Inflammatory macrophage (primary cell): ENCODE results near the gene OTP.
"Not testable (repeated sequence)": the region's sequence is repeated elsewhere in the genome, so short reads cannot be mapped to it uniquely, and the experiment has no call there.

Experiments used
- DNase-seq, 2 donors: peaks; one replicate each; pipeline ENCODE4 v3.0.0-alpha.2; 2020 to 2022

OTP gene

DNA sequence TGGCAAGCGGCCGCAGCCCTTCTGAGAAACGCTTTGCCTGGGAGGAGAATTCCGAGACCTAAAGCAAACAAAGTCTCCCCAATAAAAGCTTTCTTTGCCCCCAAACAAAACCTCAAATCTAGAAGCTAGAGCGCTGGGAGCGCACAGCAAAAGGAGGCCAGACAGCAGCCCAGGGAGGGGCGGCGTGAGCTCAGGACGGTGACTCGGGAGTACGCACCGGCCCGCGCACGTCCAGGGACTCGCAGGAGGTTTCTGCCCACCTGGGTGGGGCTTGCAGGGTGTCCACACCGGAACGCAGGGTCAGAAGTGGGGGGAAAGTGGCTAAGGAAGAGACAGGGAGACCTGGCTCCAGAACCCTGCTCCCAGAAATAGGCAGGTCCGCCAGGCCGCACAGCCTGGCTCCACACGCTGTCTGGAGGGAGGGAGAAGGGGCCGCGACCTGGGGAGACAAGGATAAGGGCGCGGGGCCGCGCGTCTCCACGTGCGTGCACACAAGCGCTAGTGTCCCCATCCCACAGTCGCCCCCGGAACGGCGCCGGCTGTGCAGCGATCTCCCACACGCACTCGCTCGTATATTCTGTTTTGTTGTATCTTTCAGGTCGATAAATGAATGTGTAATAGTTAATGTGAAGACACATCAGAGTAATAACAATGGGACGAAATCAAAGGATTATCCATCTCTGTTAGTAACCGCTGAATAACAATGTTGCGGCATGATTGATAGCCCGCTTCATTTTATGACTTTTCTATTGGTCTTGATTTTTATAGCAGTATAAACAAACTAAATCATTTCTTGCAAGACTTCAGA is 2.3 kb upstream of the OTP start:
- DNase-seq, result no peak

DNA sequence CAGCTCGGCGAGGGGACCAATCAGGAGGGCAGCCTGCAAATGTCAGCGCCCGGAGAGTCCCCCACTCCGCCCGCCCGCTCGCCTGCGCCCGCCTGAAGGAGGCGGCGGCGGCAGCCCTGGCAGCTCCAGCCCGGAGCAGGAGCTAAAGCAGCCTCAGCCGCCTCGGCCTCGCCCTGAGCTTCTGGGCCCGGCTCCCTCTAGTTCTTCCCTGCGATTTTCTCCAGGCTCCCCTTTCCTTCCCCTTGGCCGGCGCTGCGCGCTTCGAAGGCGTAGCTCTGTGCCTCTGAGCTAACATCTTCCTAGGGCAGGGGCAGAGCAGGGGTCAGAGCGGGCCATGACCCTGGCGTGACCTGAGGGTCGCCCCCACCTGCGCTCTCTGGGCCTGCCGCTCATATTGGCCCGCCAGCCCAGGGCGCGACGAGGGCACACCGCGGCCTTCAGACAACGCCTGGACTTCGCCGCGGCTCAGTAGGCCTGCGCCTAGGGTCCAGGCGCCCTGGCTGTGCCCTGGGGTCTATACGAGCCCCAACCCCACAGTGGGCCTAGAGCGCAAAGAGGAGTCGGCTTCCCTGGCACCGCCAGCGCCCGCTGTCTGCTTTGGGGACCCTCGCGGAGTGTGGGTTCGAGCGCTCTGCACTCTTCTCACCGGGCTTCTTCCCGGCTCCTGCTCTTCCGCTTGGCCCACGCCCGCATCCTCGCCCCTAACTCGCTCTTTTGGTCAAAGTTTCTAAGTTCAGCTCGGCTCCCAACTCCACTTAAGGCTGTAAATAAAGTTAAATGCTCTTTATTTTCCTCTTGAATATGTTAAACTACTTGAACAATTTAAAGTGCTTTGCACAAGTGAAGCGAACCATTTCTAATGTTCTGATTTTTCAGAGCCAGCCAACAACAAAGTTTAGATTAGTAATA is 504 bp upstream of the OTP start:
- no peak for DNase-seq

DNA sequence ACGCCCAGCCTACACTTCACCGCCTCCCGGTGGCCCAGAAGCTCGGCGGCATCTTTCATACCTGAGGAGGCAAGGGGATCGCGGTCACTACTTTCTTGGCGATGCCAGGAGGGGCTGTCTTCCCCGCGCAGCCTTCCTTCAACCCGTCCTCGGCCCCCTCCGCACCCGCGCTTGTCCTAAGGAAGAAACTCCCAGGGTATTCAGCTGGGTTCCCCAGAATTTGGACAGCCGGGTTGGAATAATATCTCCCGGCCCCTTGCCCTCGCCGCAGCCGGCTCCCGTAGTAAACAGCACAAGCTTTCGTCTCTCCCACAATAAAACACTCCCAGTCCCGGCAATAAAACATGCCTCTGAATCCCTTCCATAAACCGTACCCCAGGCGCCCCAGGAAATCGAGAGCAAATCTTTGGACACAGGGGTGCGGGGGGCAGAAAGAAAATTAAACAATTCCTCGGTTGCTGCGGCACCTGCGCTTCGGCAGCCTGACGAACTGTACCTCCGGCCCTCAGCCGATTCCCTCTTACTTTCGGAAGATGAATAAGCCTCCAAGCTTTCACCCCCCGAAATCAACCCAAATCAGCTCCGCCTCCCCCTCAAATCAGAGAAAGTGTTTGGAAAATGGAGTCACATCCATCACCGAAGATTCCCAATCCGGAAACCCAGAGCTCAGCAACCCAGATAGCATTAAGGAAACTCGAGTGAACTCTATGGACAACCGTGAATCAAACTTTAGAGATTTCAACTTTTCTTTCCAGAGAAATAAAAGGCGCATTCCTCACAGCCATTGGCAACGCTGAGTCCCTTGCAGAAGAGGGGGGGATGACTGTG is 1.1 kb downstream of the OTP start:
- no peak for DNase-seq

DNA sequence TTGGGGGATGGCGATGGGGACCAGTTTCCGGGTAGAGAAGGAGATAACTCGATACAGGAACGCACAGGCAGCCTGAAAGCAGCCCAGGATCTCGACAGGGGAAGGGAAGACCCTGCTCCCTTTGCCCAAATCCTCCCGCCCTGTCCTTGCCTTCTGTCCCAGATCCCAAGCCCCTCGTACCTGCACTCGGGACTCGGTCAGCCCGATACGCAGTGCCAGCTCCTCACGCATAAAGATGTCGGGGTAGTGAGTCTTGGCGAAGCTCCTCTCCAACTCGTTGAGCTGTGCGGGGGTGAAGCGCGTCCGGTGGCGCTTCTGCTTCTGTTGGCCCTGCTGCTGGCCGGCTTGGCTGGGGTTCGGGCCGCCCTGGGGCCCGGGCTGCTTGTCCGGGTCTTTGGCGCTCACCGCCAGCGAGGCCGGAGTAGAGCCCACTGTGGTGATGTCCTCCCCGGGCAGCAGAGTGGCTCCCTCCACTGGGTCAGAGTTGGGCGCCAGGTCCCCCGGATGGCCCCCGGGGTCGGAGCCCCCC is 1.8 kb downstream of the OTP start:
- no peak for DNase-seq

DNA sequence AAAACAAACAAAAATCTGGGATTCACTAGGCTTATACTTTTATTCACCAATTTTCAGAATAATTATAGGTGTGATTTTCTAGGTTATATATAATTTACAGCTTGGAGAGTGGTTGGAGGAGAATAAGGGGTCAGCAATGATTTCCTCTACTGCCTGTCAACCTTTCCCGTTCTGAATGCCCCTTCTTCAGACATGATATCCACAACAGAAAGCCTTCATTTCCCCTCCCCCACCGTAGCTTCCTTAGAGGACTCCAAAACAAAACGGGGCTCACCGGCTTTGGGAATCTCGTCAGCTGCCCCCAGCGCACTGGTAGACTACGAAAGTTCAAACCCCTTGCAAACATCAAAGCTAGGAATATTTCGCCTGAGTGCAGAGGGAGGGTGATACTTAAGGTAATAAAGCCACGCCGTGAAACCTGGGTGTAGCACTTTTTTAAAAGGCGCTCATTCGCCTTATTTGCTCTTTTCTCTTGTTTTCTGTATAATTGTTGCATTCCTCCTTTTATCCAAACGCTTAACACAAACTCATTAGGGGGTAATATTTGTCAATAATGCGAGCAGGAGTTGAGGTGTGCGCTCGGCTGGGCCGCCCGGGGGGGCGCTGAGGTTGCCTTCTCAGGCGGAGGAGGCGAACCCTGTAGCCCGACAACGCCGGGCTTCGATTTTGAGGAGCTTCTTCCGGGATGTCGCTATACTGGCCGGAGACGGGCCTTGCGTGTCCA is 2.4 kb downstream of the OTP start:
- DNase-seq, result no peak

DNA sequence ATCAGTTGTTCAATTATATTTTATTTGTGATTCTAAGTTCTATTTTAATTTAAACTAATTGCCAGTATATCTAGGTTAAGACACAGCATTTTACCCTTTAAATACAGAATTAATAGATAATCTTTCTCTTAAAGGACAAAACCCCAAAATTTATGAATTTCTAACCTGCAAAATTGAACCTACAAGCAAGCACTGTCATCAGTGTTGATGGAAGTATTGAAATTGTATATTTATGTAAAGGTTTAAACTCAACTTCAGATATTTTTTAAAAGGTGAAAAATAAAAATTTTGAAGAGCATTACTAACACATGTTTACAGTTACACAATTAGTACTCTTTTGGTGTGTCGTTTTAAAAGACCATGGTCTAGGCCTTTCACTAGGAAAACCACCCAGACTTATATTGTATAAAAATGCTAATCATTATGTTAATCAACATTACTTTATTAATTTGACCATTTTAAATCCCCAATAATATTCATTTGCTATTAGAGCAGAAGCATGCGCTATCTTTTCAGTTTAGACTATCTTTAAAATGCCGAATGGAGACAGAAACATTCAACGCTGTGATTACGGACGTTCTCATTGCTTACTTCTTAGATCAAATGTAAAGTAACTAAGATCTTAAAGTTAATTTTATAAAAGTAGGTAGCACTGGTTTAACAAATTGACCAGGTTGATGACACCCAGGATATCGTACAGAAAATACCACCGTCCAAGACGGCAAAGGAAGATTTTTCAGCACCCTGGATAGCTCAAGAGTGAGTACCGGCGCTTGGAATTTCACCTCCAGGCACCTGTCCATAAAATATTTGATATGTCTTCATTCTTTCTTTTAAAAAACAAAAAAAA is 3.2 kb downstream of the OTP start:
- no peak for DNase-seq

DNA sequence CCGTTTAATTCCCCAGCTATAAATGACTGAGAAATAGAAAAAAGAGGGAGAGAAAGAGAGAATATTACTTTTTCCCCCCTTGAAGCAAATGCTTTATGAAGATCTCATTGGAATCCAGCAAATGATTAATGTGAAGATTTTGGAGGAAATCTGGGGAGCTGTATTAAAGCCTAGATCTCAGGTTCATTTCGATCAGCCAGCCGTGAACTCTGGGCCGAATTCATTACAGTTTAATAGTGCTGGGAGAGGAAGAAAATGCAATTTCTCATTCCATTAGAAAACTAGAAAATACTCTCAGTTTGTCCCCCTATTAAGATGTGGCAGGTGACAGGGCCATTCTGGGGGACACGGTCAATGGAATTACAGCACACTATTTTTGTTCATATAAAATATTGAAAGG is 4.8 kb downstream of the OTP start:
- no peak for DNase-seq

DNA sequence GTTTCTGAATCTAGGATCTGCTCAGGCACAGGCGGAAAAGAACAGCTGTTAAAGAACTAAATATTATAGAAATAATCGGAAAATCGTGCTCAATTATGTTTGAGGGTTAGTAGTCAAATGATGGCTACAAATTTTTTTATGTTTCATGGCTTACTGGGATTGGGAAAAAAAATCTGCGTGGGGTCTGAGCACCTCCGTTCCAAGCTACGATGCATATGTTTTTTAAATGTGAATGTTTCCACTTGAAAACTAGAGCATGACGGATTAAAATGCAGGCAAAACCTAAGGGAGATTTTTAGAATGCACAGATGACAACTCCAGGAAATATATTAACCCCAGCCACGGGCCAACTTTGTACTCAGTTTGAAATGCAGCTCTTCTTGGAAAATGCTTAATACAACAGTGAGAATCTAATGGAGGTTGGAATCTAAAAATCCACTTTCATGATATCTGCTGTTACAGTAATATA is 5.3 kb downstream of the OTP start:
- no peak for DNase-seq

DNA sequence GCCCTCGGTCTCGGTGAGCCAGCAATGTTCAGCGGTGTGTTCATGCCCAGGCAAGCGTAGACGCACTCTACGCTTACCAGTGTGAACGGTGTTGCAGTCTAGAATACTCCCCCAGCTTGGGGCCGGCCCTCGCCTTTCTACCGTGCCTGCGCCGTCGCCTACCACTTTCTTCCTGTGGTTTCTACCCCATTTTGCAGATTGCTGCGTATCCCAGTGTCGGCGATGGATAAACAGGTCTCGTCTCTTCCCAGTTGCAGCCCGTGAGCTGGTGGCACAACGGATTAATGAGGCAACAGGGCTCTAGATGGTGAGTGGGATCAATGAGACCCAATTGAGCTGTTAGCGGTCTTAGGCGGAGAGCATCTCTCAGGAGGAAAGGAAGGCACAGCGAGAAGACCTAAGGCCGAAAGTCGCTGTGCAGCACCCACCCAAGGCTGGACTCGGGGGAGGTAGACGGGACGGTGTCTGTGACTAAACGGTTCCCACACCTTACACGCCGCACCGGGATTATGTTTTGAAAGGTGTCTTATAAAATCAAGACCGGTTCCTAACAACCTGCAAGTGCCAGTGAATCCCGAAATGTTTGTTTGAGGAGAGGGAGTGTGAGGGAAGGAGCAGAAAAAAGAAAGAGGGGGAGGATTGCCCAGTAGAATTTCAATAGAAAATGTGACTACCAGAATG is 5.8 kb downstream of the OTP start:
- DNase-seq, result no peak

DNA sequence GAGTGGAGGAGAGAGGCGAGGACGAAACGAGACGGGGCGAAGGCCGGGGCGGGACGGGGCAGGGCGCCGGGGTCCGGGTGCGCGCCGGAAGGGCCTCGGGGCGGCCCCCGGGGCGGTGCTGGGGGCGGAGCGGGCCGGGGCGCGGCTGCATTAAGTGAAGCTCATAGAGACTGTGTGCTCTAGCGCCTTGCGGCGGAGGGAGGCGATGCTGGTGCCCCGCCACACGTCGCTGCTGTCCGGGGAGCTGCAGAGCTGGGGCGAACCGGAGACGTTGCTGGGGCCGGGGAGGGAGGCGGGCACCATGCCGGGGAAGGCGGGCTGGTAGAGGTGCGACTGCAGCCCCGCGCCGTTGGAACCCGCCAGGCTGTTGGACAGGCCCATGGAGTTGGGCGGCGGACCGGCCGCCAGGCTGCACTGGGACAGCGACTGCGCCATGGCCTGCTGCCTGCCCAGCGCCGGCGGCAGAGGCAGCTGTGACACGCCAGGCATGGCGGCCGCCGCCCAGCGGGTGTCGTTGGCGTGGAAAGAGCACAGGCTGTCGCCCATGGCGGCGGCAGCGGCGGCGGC is 8.3 kb downstream of the OTP start:
- peak; percentile 63 to 71 for DNase-seq

DNA sequence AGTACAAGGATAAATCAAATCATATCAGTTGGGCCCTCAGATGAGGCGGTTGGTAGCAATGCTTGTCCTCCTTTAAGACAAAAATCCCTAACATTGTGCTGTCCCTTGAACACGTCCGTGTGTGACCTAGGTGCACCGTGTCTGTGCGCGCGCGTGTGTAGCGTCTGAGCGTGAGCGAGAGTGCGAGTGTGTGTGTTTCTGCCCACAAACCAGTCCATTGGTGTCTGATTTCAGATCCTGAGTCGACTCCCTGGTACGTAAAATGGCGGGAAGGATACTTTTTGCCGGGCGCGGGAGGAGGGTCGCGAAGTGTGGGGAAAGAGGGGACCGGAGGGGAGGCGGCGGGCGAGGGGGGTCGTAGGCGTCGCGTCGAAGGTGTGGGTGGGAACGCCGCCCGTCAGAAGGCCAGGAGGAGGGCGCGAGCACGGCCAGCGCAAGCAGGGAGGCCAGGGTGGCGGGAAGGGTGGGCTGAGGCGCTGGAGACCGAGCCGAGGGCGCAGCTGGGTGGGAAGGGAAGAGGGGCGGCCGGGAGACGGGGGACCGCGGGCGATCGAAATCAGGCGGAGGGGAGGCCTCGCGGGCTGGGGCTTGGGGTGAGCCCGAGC is 8.9 kb downstream of the OTP start:
- DNase-seq, result no peak

DNA sequence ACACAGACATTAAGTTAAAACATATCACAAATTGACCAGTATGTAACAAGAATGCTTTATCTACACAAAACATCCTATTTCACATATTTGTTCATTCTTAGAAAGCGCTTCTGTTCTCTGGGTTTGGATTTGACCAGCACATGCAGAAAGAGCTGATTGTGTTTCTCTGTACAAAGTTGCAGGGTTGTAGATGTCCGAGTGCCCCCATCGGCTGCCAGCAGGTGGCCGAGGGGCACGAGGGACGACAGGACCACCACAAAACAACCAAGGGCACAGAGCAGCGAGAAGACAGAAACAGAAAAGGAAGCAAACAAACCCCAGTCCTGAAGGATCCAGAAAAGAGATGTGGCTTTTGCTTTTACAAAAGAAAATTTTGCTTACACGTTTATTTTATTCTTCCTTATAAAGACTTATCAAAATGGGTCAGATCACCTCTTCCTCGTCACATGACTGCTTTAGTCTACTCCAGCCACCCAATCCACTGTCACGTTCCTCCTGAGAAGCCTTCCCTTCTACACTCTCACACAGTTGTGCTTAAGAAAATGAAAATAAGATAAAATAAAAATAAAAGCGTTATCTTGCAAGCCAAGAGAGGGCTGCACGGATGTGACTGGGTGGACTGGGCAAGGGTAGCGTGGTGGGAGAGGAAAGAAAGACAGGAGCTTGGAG is 9.5 kb downstream of the OTP start:
- no peak for DNase-seq

DNA sequence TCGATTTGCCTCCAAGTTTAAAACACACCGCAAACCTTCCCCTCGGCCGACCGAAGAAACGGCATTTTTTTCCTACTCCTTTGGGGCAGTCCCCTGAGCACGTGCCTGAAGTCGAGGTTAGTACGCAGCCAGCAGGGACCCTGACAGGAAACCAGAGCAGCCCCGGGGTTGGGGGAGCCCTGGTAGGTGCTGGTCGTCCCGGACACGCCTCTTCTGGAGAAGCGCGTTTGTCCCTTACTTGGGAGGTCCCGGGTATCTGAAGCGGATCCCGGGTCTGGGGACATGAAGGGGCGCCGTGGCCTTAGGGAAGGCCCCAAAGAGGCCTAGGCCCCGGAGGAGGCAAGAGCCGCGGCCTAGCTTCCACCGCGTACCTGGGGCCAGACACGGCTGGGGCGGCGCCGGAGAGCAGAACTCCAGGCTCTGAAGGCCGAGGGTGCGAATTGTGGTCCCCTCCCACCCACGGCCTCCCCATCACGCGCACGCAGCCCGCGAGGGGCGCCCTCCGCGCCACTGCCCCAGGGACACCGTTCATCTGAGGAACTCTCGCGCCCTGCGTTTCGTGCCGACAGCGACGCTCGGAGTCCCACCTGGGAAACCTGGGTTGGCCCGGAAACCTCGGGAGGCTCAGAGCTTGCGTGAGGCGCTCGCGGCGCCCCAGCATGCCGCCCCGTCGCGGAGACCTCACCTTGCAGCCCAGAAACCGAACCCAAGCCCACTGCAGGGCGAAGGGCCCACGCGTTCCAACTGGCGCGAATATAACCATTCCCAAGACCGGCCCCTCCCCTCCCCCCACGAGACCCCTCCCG is 10.4 kb downstream of the OTP start:
- no peak for DNase-seq

DNA sequence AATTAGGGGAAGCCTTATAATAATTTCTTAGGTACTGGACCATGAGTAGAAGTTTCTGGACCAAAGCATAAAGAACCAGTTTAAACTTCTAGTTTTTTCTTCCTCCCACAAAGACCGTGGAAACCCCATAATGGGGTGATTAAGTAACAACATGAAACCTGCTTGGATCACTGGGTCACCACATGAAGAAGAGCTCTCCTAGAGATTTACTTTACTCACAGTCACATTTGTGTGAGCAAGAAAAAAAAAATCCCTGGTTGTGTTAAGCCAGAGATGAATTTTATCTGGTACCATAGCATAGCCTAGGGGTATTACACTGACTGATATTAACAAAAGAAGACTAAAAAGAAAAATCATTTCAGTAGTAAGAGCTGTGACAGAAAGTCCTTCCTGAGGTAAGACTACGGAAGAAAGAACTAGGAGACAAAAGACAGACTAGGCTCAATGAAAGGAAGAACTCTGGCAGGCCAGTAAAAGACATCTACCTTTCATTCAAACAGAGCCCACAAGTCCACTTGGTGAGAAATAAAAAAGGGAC is 15.2 kb downstream of the OTP start:
- DNase-seq, result no peak

DNA sequence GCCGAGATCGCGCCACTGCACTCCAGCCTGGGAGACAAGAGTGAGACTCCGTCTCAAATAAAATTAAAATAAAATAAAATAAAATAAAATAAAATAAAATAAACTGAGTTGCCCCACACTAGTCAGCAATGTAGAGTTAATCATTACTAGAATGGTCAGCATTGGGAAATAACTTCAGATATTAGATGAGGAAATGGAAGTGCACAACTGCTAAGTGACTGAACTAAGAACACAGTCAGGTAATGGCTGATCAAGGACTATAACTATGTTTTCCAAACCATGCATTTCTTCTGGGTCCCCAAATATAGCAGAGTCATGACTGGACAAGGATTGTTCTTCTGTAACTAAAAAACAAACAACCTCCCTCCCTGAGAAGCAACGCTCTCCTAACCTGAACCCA is 17.1 kb downstream of the OTP start:
- DNase-seq, result no peak

DNA sequence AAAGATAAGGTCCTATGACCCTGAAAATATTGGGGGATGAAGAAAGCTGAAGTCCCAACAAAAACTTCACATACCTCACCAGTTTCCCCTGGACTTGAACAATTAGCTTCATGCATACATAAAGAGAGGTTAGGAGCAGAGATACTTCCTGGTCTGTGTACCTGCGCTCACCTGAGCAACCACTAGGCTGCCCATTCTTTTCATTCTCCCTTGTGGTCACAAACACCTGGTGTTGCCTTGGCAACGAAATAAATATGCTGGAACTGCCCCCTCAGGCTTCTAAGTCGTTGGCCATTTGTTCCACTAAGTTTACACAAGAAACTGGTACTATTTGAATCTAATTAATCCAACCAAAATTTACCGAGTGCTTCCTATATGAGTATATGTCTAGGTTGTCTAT is 18.1 kb downstream of the OTP start:
- DNase-seq, result no peak

DNA sequence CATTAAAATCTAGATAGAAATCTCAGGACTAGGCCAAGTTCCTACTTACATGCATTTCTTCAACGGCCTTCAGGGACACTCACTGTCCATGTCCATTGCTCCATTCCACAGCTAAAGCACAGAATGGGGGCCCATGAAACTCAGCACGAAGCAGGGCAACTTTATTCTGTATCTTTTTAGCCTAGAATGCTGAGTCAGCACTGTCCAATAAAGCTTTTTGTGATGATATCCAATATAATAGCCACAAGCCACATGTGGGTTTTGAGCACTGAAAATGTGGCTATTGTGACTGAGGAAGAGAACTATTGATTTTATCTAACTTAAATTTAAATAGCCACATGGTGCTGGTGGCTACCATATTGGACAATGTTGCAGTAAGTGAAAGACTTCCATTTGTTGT is 21.6 kb downstream of the OTP start:
- DNase-seq, result no peak

DNA sequence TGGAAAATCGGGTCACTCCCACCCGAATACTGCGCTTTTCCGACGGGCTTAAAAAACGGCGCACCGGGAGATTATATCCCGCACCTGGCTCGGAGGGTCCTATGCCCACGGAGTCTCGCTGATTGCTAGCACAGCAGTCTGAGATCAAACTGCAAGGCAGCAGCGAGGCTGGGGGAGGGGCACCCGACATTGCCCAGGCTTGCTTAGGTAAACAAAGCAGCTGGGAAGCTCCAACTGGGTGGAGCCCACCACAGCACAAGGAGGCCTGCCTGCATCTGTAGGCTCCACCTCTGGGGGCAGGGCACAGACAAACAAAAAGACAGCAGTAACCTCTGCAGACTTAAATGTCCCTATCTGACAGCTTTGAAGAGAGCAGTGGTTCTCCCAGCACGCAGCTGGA is 29.6 kb downstream of the OTP start:
- not testable (repeated sequence) for DNase-seq
